HEK293T (cell line): ENCODE measurements around the gene NBAS.

ENCODE experiments used
- CTCF ChIA-PET: fragments of 350-600 bp; formaldehyde crosslinking; extraction: SDS; loops from one replicate; lab custom pipeline; 2021; ENCODE audit warnings: antibody characterized with exemption, inconsistent platforms; lab: Yijun Ruan, JAX
- POLR2A ChIA-PET: fragments of 350-600 bp; formaldehyde crosslinking; extraction: SDS; loops from one replicate; lab custom pipeline; 2020; ENCODE audit warnings: antibody characterized with exemption, inconsistent platforms; lab: Yijun Ruan, JAX
- DNase-seq: peaks from one replicate; pipeline ENCODE4 v3.0.0; 2012; ENCODE audit warnings: mixed read lengths; ENCODE audit errors: extremely low spot score
- ARNT ChIP-seq: fragments of 450-650 bp; IDR thresholded peaks from 2 replicates; pipeline ENCODE4 v1.6.1; 2017; ENCODE audit warnings: mild to moderate bottlenecking
- BHLHE40 ChIP-seq: fragments of 450-650 bp; IDR thresholded peaks from 2 replicates; pipeline ENCODE4 v1.6.1; 2016; ENCODE audit warnings: mild to moderate bottlenecking, moderate library complexity, borderline replicate concordance
- CTBP1 ChIP-seq: fragments of 450-650 bp; IDR thresholded peaks from 2 replicates; pipeline ENCODE4 v1.6.1; 2016; ENCODE audit warnings: borderline replicate concordance
- ELF4 ChIP-seq: fragments of 450-650 bp; IDR thresholded peaks from 2 replicates; pipeline ENCODE4 v1.6.1; 2017; ENCODE audit warnings: antibody characterized with exemption
- FOXA1 ChIP-seq: fragments of 450-650 bp; IDR thresholded peaks from 2 replicates; pipeline ENCODE4 v1.6.1; 2016; ENCODE audit warnings: mild to moderate bottlenecking
- FOXK2 ChIP-seq: fragments of 450-650 bp; IDR thresholded peaks from 2 replicates; pipeline ENCODE4 v1.6.1; 2016; ENCODE audit warnings: mild to moderate bottlenecking
- FOXM1 ChIP-seq: fragments of 450-650 bp; IDR thresholded peaks from 2 replicates; pipeline ENCODE4 v1.6.1; 2017; ENCODE audit warnings: mild to moderate bottlenecking, borderline replicate concordance
- HDGF ChIP-seq: fragments of 450-650 bp; IDR thresholded peaks from 2 replicates; pipeline ENCODE4 v1.6.1; 2017; ENCODE audit warnings: antibody characterized with exemption, borderline replicate concordance
- L3MBTL2 ChIP-seq: fragments of 450-650 bp; conservative IDR thresholded peaks from 2 replicates; pipeline ENCODE4 v1.6.1; 2016; ENCODE audit warnings: mild to moderate bottlenecking
- LEF1 ChIP-seq: fragments of 450-650 bp; IDR thresholded peaks from 2 replicates; pipeline ENCODE4 v1.6.1; 2017; ENCODE audit warnings: mild to moderate bottlenecking, borderline replicate concordance
- NFRKB ChIP-seq: fragments of 450-650 bp; IDR thresholded peaks from 2 replicates; pipeline ENCODE4 v1.6.1; 2016; ENCODE audit warnings: mild to moderate bottlenecking, moderate library complexity
- SP1 ChIP-seq: fragments of 450-650 bp; IDR thresholded peaks from 2 replicates; pipeline ENCODE4 v1.6.1; 2017
- SUZ12 ChIP-seq: fragments of 450-650 bp; IDR thresholded peaks from 2 replicates; pipeline ENCODE4 v1.6.1; 2016; ENCODE audit warnings: mild to moderate bottlenecking
- TARDBP ChIP-seq: fragments of 450-650 bp; IDR thresholded peaks from 2 replicates; pipeline ENCODE4 v1.6.1; 2016
- ZNF384 ChIP-seq: fragments of 450-650 bp; IDR thresholded peaks from 2 replicates; pipeline ENCODE4 v1.6.1; 2016
- TF ChIP-seq, protein P1 (sequence below): fragments of 450-650 bp; IDR thresholded peaks from 2 replicates; pipeline ENCODE4 v1.6.1; 2016

Gene NBAS

DNA sequence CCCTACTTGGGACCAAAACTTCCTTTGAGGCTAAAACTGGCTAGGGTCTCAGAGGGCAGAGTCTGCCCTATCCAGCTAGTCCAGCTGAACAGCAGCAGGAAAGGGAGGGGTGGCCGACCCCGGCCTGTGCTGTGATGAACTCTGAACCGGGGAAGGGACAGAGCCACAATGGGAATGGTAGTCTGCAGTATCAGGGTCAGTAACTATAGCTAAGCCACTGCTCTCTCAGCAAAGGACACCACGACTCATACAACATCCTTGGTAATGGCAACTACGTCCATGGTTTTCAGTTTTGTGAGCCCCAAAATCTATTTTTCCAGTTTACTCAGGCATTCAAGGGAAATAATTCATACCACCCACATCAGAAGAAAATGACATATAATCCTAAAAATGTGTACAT lies 75.2 kb downstream of the NBAS start:
- DNase-seq, result no peak
- POLR2A ChIA-PET, result no interaction called here
- CTCF ChIA-PET, result no interaction called here
- TF ChIP-seq SUZ12, result no peak

DNA sequence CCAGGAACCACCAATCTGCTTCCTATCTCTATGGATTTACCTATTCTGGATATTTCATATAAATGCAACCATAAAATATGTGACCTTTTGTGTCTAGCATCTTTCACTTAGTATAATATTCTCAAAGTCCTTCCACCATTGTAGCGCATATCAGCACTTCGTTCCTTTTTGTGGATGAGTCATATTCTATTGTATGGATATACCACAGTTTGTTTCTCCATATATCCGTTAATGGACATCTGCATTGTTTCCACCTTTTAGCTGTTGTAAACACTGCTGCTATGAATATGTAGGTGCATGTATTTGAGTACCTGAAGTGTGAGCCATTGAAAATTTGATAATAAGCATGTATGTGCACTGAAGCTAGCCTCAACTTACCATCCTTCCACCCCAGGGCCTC lies 80.1 kb downstream of the NBAS start:
- TF ChIP-seq ARNT, result no peak
- no peak for TF ChIP-seq FOXK2
- no peak for TF ChIP-seq BHLHE40
- TF ChIP-seq CTBP1, result no peak
- no peak for TF ChIP-seq LEF1
- TF ChIP-seq SUZ12, result no peak
- no peak for TF ChIP-seq ELF4
- no peak for TF ChIP-seq HDGF
- no peak for TF ChIP-seq SP1
- TF ChIP-seq L3MBTL2, result no peak
- TF ChIP-seq ZNF384, result no peak
- no peak for TF ChIP-seq FOXM1
- ChIA-PET POLR2A (no interaction called here), CTCF (no interaction called here)
- DNase-seq, result no peak

DNA sequence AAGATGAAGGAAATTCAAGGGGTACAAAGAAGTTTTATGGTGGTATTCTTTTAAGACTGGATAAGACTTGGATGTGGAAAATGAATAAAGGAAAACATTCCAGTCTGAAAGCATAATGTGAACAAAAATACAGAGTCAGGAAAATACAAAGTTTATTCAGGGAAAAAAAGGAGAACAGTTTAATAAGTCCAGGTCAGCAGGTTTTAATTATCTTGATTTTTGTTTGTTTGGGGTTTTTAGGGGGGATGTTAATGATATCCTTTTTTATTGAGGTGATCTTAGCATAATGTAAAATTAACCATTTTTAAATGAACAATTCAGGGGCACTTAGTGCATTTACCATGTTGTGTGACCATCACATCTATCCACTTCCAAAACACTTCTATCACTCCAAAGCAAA lies 80.6 kb downstream of the NBAS start:
- CTCF ChIA-PET, result no interaction called here
- POLR2A ChIA-PET, result no interaction called here
- TF ChIP-seq SP1 (no peak), TARDBP (no peak), CTBP1 (no peak), LEF1 (no peak), BHLHE40 (no peak), L3MBTL2 (no peak), SUZ12 (no peak), ELF4 (no peak), FOXK2 (no peak), FOXM1 (no peak), FOXA1 (no peak), ZNF384 (no peak), HDGF (no peak), ARNT (no peak), NFRKB (no peak)
- TF ChIP-seq, protein P1, sequence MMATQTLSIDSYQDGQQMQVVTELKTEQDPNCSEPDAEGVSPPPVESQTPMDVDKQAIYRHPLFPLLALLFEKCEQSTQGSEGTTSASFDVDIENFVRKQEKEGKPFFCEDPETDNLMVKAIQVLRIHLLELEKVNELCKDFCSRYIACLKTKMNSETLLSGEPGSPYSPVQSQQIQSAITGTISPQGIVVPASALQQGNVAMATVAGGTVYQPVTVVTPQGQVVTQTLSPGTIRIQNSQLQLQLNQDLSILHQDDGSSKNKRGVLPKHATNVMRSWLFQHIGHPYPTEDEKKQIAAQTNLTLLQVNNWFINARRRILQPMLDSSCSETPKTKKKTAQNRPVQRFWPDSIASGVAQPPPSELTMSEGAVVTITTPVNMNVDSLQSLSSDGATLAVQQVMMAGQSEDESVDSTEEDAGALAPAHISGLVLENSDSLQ, result no peak
- no peak for DNase-seq

DNA sequence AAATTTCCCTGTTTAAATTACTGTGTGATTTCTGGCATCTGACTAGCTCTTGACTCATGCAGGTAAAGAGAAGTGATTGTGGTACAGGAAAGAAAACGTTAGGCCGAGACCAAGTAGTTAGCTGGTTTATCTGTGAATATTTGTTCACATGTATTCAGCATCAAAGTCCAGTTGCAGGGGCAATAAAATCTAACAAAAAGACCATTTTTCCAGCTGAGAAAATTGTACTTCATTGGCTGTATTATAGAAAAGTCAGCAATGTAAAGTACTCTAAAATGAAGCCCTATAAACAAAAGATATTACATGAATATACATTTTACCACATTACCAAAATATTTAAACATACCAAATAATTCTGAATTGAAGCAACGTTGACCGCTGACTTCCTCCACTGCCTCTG lies 88.3 kb downstream of the NBAS start:
- ChIA-PET CTCF (interaction anchor here (0.6 to 0.7 kb wide), 2 partner anchors 41 to 396 kb away, joined by 3 read pairs; no protein-coding TSS in a partner anchor), POLR2A (no interaction called here)
- no peak for TF ChIP-seq ZNF384
- DNase-seq, result no peak

DNA sequence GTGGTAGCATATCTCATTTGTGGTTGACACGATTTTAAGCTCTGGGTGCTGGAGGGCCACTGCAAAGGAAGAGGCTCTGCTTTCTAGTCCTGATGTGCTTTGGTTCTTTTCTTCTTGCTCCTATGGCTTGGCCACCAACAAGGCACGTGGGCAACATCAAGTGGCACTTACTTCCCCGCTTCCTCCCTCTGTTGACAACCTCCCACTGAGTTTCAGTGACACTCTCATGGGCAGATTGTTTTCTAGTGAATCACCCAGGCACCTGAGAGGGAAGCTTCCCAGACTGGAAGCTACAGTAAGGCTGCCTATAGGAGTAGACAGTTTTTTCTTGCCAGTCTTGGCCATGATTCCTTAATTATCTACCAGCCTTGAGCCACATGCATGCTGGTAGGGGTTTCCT lies 89.0 kb downstream of the NBAS start:
- TF ChIP-seq BHLHE40 (no peak), NFRKB (no peak), CTBP1 (no peak), FOXA1 (no peak), ARNT (no peak), FOXK2 (no peak), HDGF (no peak), ELF4 (no peak), TARDBP (no peak), FOXM1 (no peak), SP1 (no peak), LEF1 (no peak), SUZ12 (no peak), L3MBTL2 (no peak), ZNF384 (no peak)
- TF ChIP-seq, protein P1, result no peak
- ChIA-PET CTCF (interaction anchor here (0.7 kb wide), 1 partner anchor 40 kb away, joined by 3 read pairs; no protein-coding TSS in a partner anchor), POLR2A (no interaction called here)
- DNase-seq, result no peak

DNA sequence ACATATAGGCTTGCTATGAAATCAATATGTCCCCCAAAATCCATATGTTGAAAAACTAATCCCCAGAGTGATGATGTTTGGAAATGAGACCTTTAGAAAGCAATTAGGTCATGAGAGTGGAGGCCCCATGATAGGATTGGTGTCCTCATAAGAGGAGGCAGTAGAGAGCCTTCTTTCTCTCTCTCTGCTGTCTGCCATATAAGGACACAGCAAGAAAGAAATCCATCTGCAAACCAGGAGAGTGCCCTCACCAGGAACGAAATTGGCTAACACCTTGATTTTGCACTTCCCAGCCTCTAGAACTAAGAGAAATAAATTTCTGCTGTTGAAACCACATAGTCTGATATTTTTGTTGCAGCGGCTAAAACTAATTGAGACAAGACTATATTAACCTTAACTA lies 89.5 kb downstream of the NBAS start:
- peak; percentile 7 for DNase-seq
- CTCF ChIA-PET, result no interaction called here
- TF ChIP-seq FOXK2, result no peak
- TF ChIP-seq, protein P1, result no peak
- TF ChIP-seq NFRKB, result no peak
- TF ChIP-seq CTBP1, result no peak
- no peak for TF ChIP-seq L3MBTL2
- TF ChIP-seq ARNT, result no peak
- TF ChIP-seq HDGF, result no peak
- TF ChIP-seq ELF4, result no peak
- TF ChIP-seq ZNF384, result no peak
- no peak for TF ChIP-seq FOXM1
- no peak for TF ChIP-seq TARDBP
- no peak for TF ChIP-seq BHLHE40
- TF ChIP-seq FOXA1, result no peak
- POLR2A ChIA-PET, result no interaction called here

DNA sequence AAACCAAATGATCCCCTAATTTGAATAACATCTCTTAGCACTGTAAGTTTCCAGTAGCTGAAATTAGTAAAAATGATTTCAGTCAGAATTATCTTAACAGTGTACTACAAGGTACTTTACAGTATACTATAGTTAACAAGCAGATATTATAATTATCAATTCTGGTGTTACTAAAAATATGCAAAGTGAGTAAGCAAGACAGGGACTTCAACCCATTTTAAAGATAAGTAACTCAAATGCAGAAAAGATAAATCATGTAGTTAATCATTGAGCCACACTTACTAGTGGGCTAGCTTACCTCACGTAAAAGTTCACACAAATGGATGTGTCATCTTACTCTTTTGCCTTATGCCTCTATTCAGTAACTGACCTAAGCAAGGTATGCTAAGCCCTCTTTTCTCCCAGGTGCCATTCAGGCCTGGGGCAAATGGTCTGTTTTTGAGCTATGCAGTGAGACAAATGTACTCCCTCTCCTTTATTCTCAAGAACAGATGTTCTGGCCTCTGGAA lies 101.0 kb downstream of the NBAS start:
- TF ChIP-seq CTBP1, result no peak
- TF ChIP-seq ARNT, result no peak
- no peak for TF ChIP-seq BHLHE40
- TF ChIP-seq FOXA1, result no peak
- TF ChIP-seq L3MBTL2, result no peak
- no peak for TF ChIP-seq FOXM1
- no peak for TF ChIP-seq NFRKB
- TF ChIP-seq HDGF, result no peak
- TF ChIP-seq TARDBP, result no peak
- TF ChIP-seq FOXK2, result no peak
- TF ChIP-seq ELF4, result no peak
- no peak for DNase-seq
- CTCF ChIA-PET, result no interaction called here
- POLR2A ChIA-PET, result no interaction called here
